Endothelial cell of umbilical vein (primary cell): ENCODE measurements around the gene TRMO. TPM values are rescaled to one million over a fixed set of nuclear protein-coding genes. Genes with fewer than 3 reads are reported as not detected.

ENCODE experiments used
- BruUV-seq: library from RNA; stranded (reverse); fragments of 400-500 nt; replicated peaks from 2 replicates; lab custom pipeline; 2021; lab: Mats Ljungman, UMichigan
- CTCF ChIA-PET: fragments of 300-600, 350-600 bp; sonication (Branson Sonifier 250); formaldehyde crosslinking; loops from one replicate; lab custom pipeline; 2021; ENCODE audit warnings: antibody characterized with exemption, inconsistent platforms; lab: Charles Lee
- POLR2A ChIA-PET: fragments of 300-600, 350-600 bp; sonication (Branson Sonifier 250); formaldehyde crosslinking; loops from one replicate; lab custom pipeline; 2021; ENCODE audit warnings: antibody characterized with exemption, inconsistent platforms; lab: Charles Lee
- DNase-seq: peaks from one replicate; pipeline ENCODE4 v3.0.0-alpha.2; 2011; ENCODE audit warnings: low read depth, low spot score
- FAIRE-seq: peaks from 2 replicates; lab custom pipeline; 2011; peaks lifted over from hg19 to GRCh38; lab: Jason Lieb, UNC
- H2AFZ ChIP-seq: 2 replicates; pipeline ENCODE4 v1.6.0; 2012; ENCODE audit warnings: low read depth, low read length, control low read depth, inconsistent platforms
- H3K27ac ChIP-seq: 2 replicates; pipeline ENCODE4 v1.5.1; 2011; ENCODE audit warnings: low read depth, mild to moderate bottlenecking, control low read depth, low read length, moderate library complexity; ENCODE audit not compliant: insufficient read depth
- H3K27me3 ChIP-seq, 2 experiments: 2 replicates each; pipeline versions ENCODE4 v1.6.0 to v1.6.1; 2011; ENCODE audit warnings: low read length in 2 of 2, mixed read lengths in 1 of 2; ENCODE audit not compliant: control insufficient read depth in 2 of 2, insufficient read depth in 2 of 2
- H3K36me3 ChIP-seq, 2 experiments: 2 replicates in 1 of 2; 3 replicates in 1 of 2; pipeline ENCODE4 v1.5.1; 2011; ENCODE audit warnings: low read length in 2 of 2, mild to moderate bottlenecking in 1 of 2, moderate library complexity in 1 of 2; ENCODE audit not compliant: control insufficient read depth in 2 of 2, insufficient read depth in 2 of 2; ENCODE audit errors: extremely low read depth in 1 of 2
- H3K4me1 ChIP-seq: 3 replicates; pipeline ENCODE4 v1.5.1; 2011; ENCODE audit warnings: mild to moderate bottlenecking, low read length; ENCODE audit not compliant: control insufficient read depth, insufficient read depth; ENCODE audit errors: extremely low read depth
- H3K4me2 ChIP-seq: 2 replicates; pipeline ENCODE4 v1.6.1; 2011; ENCODE audit warnings: low read length, control low read depth, mixed read lengths; ENCODE audit not compliant: insufficient read depth
- H3K4me3 ChIP-seq, 3 experiments: fragments of 200-600 bp in 1 of 3; sonication (generic), shearing (Covaris generic) in 1 of 3; replicated peaks in 1 of 3; 2 replicates each; pipeline ENCODE4 v1.5.1; 2011 to 2016; ENCODE audit warnings: control low read depth in 3 of 3, low read length in 3 of 3, mild to moderate bottlenecking in 2 of 3, inconsistent platforms in 1 of 3, low read depth in 1 of 3, moderate library complexity in 1 of 3; ENCODE audit not compliant: insufficient read depth in 1 of 3
- H3K79me2 ChIP-seq: 2 replicates; pipeline ENCODE4 v1.6.0; 2012; ENCODE audit warnings: low read length, inconsistent platforms; ENCODE audit not compliant: control insufficient read depth, insufficient read depth
- H3K9ac ChIP-seq: replicated peaks from 2 replicates; pipeline ENCODE3; 2011; ENCODE audit warnings: low read length, control low read depth; ENCODE audit not compliant: insufficient read depth; ENCODE audit errors: extremely low read depth
- H3K9me1 ChIP-seq: replicated peaks from 3 replicates; pipeline ENCODE4 v1.6.0; 2011; ENCODE audit warnings: mild to moderate bottlenecking, low read length; ENCODE audit not compliant: control insufficient read depth, insufficient read depth; ENCODE audit errors: extremely low read depth
- H3K9me3 ChIP-seq: replicated peaks from 2 replicates; pipeline ENCODE4 v1.5.1; 2012; ENCODE audit warnings: low read length, inconsistent platforms; ENCODE audit not compliant: control insufficient read depth, insufficient read depth
- H4K20me1 ChIP-seq: replicated peaks from 2 replicates; pipeline ENCODE3; 2011; ENCODE audit warnings: mild to moderate bottlenecking, low read length; ENCODE audit not compliant: control insufficient read depth, insufficient read depth; ENCODE audit errors: extremely low read depth
- CTCF ChIP-seq, 2 donors: IDR thresholded peaks; 1 replicate in 1 of 2; 2 replicates in 1 of 2; pipeline ENCODE4 v1.5.1; 2011; ENCODE audit warnings: low read length in 2 of 2, mild to moderate bottlenecking in 2 of 2, moderate library complexity in 2 of 2, control low read depth in 1 of 2, inconsistent platforms in 1 of 2, low read depth in 1 of 2; ENCODE audit not compliant: insufficient read depth in 1 of 2; ENCODE audit errors: extremely low read depth in 1 of 2
- EZH2 ChIP-seq: IDR thresholded peaks from 2 replicates; pipeline ENCODE4 v1.6.1; 2012; ENCODE audit warnings: borderline replicate concordance, low read depth, mild to moderate bottlenecking, moderate library complexity, low read length, inconsistent platforms; ENCODE audit not compliant: severe bottlenecking
- FOS ChIP-seq: IDR thresholded peaks from 2 replicates; pipeline ENCODE4 v1.6.1; 2011; ENCODE audit warnings: mild to moderate bottlenecking, low read length, moderate library complexity, borderline replicate concordance; ENCODE audit not compliant: insufficient read depth
- GATA2 ChIP-seq: IDR thresholded peaks from 2 replicates; pipeline ENCODE4 v1.7.0; 2011; ENCODE audit warnings: low read depth, mild to moderate bottlenecking, moderate library complexity, mixed read lengths, low read length; ENCODE audit not compliant: insufficient read length, insufficient read depth
- MAX ChIP-seq: IDR thresholded peaks from 2 replicates; pipeline ENCODE4 v1.6.1; 2011; ENCODE audit not compliant: insufficient read depth, insufficient read length
- MYC ChIP-seq: IDR thresholded peaks from one replicate; pipeline ENCODE4 v1.6.1; 2011; ENCODE audit warnings: mild to moderate bottlenecking, low read depth, low read length
- POLR2A ChIP-seq: IDR thresholded peaks from 2 replicates; pipeline ENCODE4 v1.6.1; 2012; ENCODE audit warnings: low read depth, mild to moderate bottlenecking, control low read depth, low read length
- POLR2AphosphoS5 ChIP-seq: IDR thresholded peaks from 2 replicates; pipeline ENCODE4 v1.6.1; 2012; ENCODE audit warnings: low read depth, mild to moderate bottlenecking, control low read depth, low read length, moderate library complexity; ENCODE audit not compliant: insufficient read depth
- dilution Hi-C: fragments of 300-500 bp; cut with MboI; formaldehyde crosslinking; loops from one replicate; pipeline ENCODE4 v1.15.0; 2019; ENCODE audit warnings: low sequenced_read_pairs; ENCODE audit not compliant: extremely low pct_ligation_motif_present
- intact Hi-C: fragments of 100-400 bp; cut with micrococcal nuclease; formaldehyde crosslinking; loops from one replicate; pipeline ENCODE4 v1.10.0; 2022
- polyA plus RNA-seq, 4 experiments: library from polyadenylated mRNA; depleted of rRNA in 3 of 4; stranded (reverse) in 3 of 4; unstranded in 1 of 4; fragments of >200 nt; gene quantifications; 2 replicates each; pipeline versions ENCODE4 v1.2.1 to v1.2.3, GENCODE V29; 2011 to 2012; ENCODE audit warnings: missing spikeins in 1 of 4
- total RNA-seq: library from RNA; stranded (reverse); gene quantifications from 2 replicates; pipeline ENCODE4 v1.2.3, GENCODE V29; 2021

TRMO gene
- total and polyA plus RNA-seq, 2 donors (not counting 3 experiments of a cell fraction or from before 2014, with no cell fraction given) = 10.1 to 11.9 TPM

GRCh38 chr9:97903177-97903576, 19.1 kb downstream of the TRMO start:
- H4K20me1 ChIP-seq = no peaks in the 10 kb centered on the region
- FAIRE-seq (no peak), DNase-seq (no peak)
- no peak overlapping the region for H3K4me3 ChIP-seq
- H3K36me3 ChIP-seq = no peaks in the 10 kb centered on the region
- POLR2A ChIA-PET = no interaction called here
- no peak overlapping the region for H3K9ac ChIP-seq
- no peaks in the 10 kb centered on the region for H3K79me2 ChIP-seq
- intact Hi-C loops (no loop called here), dilution Hi-C loops (no loop called here)
- H3K4me2 ChIP-seq = no peak overlapping the region
- no peaks in the 10 kb centered on the region for H3K9me3 ChIP-seq
- H3K27me3 ChIP-seq = no peaks in the 10 kb centered on the region
- H3K4me1 ChIP-seq = peaks cover 7% of the 10 kb centered on the region
- TF ChIP-seq EZH2 (no peak), POLR2AphosphoS5 (no peak), GATA2 (no peak), POLR2A (no peak), MAX (no peak)
- no peaks in the 10 kb centered on the region for H3K9me1 ChIP-seq
- no peak overlapping the region for H2AFZ ChIP-seq
- no TSS peak for BruUV-seq
- CTCF ChIA-PET = interaction anchor here (0.9 to 5.5 kb wide), 8 partner anchors 11 to 288 kb away, joined by 3 to 128 read pairs (median 4); partner anchors contain the start of gene TRMO
- H3K27ac ChIP-seq = no peak overlapping the region

GRCh38 chr9:97900738-97901565, 21.3 kb downstream of the TRMO start:
- Histone ChIP-seq H3K4me1 (peaks cover under 1% of the 10 kb centered on the region), H3K27ac (no peak overlapping the region), H3K9ac (no peak overlapping the region), H2AFZ (no peak overlapping the region), H3K4me3 (no peak overlapping the region), H3K79me2 (no peaks in the 10 kb centered on the region), H3K36me3 (no peaks in the 10 kb centered on the region), H3K9me3 (no peaks in the 10 kb centered on the region), H3K27me3 (no peaks in the 10 kb centered on the region), H4K20me1 (no peaks in the 10 kb centered on the region), H3K9me1 (no peaks in the 10 kb centered on the region), H3K4me2 (no peak overlapping the region)
- ChIA-PET POLR2A (no interaction called here), CTCF (interaction anchor here (0.6 to 5.5 kb wide), 34 partner anchors 10 to 360 kb away, joined by 3 to 128 read pairs (median 4); partner anchors contain the start of genes TRMO and XPA)
- intact Hi-C loops = loop anchor here (1.0 kb wide), 1 partner anchor 191 kb away; no protein-coding TSS in a partner anchor
- DNase-seq = peak; percentile 45
- dilution Hi-C loops = no loop called here
- no TSS peak for BruUV-seq
- no peak for TF ChIP-seq FOS
- no peak for TF ChIP-seq POLR2AphosphoS5
- TF ChIP-seq POLR2A = no peak
- TF ChIP-seq GATA2 = no peak
- TF ChIP-seq MYC = no peak
- no peak for TF ChIP-seq EZH2
- no peak for TF ChIP-seq MAX
- TF ChIP-seq CTCF (IDR thresholded peaks at IDR 0.05; ENCODE audit: extremely low read depth in 1 of 2, insufficient read depth in 1 of 2, low read depth in 1 of 2, low read length in 2 of 2) = peak; percentile 61 to 69
- no peak for FAIRE-seq
